GM18507 (cell line): Measurements from ENCODE around the gene GNG12.

Experiments
- DNase-seq: peaks from one replicate; pipeline ENCODE4 v3.0.0; 2011; ENCODE audit warnings: low read depth; ENCODE audit not compliant: insufficient read length; ENCODE audit errors: extremely low spot score
- FAIRE-seq: peaks from 2 replicates; lab custom pipeline; 2011; peaks lifted over from hg19 to GRCh38; lab: Jason Lieb, UNC

The GNG12 gene

DNA sequence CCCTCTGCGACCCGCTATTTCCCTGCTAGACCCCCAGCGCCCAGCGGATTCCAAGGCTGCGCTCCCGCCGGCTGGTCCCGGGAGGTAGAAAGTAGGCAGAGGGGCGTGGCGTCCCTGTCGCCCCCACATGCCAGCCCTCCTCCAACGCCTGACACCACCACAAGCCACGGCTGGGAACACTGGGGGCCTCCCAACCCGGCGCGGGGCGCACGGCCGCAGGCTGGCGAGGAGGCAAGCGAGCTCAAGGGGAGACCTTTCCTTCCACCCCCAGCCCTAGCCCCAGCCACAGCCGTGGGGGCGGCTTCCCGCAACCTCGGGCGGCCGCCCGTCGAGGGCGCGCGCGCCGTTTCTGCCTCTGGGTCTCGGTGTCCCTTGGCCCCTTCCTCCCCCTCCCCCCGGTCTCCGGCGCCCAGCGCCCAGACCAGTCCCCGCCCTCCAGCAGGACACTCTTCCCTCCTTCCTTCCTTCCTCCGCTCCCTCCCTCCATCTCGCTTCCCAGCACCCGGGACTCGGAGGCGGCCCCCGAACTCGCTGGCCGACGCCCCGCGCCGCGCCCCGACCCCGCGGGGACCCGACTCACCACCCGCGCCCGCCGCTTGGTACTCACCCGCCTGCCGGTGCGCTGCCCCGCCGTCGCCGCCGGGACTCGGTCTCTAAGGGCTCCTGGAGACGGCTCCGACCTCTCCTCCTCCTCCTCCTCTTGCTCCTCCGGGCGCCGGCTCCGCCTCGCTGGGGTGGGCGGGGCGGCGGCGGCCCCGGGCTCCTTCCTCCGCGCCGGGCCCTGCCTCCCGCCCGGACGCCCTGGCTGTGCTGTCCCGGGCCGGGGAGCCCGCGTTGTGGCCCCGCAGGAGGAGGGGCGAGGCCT, at the start of gene GNG12:
Gene GNG12, minus strand, starts transcription at position 731 of the 865 bp plus-strand sequence. CDS start 125,781 bp downstream, outside the sequence.
- FAIRE-seq (no peak), DNase-seq (no peak)

DNA sequence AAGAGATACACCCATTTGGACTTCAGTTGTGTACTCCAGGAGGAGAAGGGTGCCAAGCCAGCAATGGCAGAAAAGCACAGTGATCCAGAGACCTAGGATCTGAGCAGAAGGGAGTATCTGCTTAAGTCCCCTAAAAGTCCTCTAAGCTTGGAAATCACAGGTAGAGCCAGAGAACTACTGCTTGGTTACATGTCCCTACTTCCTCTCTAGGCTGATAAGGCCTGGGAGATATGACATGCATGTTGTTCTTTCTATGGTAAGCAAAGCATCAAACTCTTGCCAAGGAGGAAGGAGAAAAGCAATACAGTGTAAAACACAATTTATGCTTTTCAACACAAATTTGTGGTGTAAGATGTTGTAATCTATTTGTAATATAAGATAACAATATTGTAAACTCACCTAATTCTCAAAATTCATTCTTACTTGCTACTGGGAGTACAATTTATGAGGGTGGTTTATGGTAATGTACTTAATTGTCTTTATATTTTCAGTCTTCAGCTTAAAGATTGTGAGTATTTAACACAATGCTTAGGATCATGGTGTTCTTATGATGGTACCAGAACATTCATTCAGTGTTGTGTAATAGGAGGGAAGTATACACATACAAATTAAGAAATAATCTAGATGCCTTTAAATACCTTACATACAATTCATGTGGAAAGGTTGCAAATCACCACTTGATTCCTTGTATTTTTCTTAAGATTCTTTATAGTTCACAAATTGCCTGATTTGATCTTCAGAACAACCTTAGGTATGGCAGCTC, 49.1 kb upstream of the GNG12 start:
- no peak for FAIRE-seq

DNA sequence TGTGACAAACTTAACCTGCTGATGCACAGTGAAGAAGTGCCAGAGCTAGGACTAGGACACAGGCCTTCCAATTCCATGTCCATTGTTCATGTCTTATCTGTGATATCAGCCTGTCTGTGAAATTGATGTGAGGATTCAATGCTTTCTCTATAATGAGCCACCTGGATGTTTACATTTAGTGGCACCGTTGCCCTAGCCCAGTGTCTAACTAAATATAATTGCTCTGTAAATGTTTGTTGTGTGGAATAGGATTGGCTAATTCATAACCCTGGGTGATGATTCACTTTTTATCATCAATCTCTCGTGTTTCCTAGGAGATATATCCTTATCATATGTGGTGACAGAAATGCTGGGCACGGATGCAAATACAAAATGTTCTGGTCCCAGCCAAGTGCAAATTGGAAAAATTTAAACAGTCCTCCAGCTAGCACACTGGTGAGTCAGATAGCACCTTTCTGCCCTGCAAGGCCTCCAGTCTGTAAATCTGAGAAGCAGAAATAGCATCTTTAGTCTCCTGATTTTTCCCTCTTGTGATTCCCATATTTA, 46.9 kb upstream of the GNG12 start:
- no peak for FAIRE-seq
- DNase-seq, result no peak

More for the DNA sequence above, 49.1 kb upstream of the GNG12 start:
- DNase-seq, result no peak

DNA sequence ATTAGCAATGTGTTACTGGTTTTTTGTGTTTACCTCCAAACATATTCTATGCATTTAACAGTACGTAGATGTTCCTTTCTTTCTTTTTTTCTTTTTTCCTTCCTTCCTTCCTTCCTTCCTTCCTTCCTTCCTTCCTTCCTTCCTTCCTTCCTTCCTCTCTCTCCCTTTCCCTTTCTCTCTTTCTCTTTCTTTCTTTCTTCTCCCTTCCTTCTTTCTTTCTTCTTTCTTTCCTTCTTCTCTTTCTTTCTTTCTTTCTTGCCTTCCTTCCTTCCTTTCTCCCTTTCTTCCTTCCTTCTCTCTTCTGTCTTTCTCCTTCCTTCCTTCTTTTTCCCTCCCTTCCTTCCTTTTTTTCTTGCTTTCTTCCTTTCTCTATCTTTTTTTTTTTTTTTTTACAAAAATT, 46.2 kb upstream of the GNG12 start:
- DNase-seq (no peak), FAIRE-seq (no peak)

DNA sequence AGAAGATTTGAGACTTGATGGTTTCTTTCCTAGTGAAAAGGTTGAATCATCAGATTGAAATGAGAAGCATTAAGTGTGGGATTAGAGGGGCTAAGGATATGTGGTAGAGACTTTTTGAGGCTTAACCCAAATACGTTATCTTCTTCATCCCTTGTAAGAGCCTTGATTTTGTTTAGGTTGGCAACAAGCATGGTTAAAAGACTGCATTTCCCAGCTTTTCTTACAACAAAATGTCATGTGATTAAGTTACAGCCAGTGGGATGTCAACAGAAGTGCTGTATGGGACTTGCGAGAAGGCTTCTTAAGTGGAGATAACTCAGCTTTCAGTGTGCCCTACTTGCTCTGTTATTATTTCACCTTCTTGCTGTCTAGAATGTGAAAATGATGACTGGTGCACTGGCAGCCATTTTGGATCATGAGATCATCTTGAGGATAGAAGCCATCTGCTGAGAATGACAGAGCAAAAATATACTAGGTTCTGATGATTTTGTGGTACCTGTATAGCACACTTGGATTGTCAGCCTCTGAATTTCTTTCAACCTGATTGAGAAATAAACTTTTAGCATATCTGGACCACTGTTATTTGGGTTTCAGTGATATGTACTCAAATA, 41.3 kb upstream of the GNG12 start:
- no peak for DNase-seq
- FAIRE-seq, result no peak

DNA sequence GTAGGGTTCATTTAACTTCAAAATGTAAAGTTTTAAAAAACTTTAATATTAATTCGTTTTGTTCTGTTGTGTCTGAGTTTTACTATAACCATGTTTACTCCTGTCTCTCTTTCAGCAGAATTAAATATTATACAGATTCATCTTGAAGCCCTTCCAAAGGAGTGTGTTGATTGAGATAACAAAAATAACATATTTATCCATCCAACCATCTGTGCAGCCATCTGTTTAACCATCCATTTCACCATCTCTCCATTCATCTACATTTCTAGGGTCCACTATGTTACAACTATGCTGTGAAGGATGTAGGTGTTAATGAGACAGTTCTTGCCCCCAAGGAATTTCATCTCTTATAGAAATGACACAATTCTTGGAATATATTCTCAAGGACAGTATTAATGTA, 36.0 kb upstream of the GNG12 start:
- DNase-seq (no peak), FAIRE-seq (no peak)

DNA sequence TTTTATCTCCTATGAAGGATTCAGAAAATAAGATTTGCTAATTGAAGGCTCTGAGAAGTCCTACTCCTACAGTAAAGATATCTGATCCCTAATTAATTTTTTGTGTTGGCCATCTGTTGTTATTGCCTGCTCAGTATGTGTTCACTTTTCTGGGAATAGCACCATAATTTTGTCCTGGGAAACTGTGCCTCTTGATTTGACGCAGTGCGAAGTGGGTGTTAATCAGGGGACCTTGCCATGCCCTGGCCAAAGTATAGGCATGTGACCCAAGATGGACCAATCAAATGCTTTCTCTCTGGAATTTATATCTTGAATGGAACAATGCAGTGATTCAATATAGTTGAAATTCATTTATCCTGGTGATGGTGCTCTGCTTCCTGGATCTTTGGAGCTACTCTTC, 30.4 kb upstream of the GNG12 start:
- no peak for FAIRE-seq
- no peak for DNase-seq

DNA sequence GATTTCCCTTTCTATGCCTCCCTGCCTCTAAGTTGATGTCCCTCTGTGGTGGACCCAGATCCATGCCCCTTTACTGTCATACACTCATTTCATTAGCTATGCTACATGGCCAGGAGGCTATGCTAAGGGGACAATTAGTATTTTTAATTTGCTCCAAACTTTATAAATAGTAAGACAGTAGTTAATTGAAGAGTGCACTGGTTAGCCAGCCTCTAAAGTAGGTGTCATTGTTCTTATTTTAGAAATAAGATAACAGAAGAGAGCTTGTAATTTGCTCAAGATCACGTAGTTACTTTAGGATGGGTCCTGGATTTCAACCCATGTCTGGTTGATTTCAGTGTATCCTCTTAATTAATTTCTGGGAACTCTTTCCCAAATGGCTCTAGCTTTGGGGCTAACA, 29.4 kb upstream of the GNG12 start:
- FAIRE-seq (no peak), DNase-seq (no peak)

DNA sequence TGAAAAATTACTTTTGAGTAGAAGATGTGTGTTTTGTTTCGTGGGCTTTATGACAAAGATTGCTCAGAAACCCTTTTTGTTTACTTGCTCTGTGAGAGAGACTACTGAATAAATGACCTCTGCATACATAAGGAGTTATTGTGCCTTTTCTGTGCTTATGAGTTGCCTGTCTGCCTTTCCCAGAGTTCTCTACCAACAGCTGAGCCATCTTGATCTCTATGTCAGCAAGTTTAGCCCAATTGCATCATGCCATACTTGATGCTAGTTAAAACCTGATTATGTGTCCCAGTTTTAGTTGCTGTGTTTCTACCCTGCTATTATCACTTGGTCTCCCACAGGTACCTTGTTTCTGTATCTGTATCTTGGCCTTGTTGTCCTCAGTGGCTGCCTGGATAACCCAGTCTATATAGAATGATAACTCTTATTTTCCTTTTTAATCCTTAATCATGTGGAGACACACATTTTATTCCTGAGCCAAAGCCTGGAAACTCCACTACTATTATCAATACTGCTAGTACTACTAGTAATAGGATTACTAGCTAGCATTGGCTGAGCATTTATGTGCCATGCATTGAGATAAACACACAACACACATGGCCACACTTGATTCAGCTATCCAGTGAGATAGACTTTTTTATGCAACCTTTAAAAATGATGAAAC, 28.7 kb upstream of the GNG12 start:
- FAIRE-seq, result no peak

DNA sequence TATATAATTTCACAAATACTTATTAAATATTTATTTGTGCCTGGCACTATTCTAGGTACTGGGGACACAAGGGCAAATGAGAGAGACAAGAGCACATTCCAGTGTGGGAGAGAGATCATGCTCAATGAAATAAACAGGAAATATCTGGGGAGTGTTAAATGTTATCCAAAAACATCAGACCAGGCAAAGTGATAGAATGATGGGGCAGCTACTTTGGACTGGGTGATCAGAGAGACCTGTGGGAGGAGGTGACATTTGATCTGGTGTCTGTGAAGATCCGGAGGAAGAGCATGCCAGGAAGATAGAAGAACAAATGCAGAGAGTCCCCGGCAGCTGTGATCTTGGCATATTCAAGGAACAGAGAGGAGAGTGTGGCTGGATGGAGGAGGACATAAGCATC, 27.5 kb upstream of the GNG12 start:
- FAIRE-seq, result no peak
- DNase-seq, result no peak

More for the DNA sequence above, 28.7 kb upstream of the GNG12 start:
- DNase-seq, result no peak

DNA sequence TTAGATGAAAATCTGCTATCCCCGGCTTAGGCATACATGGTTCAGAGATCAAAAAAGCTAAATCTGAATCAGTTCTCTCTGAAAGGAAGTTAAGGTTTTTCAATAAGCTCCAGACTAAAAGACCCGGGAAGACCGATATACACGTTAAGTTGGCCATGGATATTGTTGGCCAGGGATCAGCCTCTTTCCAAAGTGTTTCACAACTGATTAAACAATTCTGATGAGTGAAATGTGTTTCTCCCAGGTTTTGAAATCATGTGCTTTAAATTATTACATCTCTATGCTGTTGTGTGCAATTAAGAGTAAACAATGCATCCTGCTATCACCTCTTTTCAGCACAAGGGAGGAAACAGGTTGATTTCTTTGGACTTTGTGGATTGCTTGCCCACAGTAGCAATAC, 23.7 kb upstream of the GNG12 start:
- no peak for FAIRE-seq
- DNase-seq, result no peak

DNA sequence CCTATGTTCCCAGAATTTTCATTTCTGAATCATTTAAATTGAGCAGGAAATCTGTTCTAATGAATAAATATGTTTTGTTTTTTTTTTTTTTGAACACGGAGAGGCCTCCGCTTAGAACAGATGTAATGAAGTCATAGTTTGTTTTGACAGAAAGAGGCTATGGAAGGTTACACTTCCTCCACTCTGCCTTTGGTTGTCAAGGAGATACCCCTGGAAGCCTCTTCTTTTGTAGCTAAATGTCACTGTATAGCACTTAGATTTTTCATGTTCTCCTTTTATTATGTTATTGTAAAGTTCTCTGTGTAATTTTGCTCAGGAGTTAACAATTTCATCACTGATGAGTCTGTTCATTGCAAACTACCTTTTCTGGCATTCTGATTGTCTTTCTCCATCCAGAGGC, 22.7 kb upstream of the GNG12 start:
- no peak for FAIRE-seq

DNA sequence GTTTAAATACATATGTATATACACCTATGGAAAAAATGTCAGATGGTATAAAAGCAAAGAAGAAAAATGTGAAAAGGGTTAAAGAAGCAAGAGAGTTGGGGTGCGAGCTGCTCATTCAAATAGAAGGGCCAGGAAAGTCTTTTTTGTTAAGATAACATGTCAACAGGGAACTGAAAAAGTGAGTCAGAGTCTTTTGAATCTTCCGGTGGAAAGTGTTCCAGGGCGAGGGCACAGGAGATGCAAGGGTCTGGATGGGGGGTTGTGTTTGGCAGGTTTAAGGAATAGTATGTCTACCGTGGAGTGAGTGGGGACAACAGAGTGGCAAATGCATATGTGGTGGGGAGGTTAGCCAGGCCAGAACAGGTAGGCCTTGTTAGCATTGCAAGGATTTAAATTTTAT, 22.2 kb upstream of the GNG12 start:
- DNase-seq, result no peak
- no peak for FAIRE-seq

More for the DNA sequence above, 22.7 kb upstream of the GNG12 start:
- DNase-seq, result no peak

DNA sequence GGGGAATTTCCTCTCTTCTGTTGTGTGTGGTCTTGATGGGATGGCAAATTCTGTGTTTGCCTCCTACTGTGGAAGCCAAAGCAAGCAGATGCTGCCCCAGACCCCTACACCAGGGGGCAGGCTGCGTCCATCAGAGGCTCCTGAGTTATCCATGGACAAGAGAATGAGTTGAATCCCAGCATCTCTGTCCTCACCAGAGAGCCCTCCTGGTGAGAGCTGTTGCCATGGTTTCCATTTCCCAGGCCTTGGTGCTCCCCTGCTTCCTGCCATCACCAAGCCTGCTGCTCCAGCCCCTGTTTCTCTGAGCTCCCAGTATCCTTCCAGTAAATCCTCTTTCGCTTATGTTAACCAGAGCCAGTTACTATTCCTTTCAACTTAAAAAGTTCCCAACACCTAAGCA, 20.4 kb upstream of the GNG12 start:
- DNase-seq (no peak), FAIRE-seq (no peak)

DNA sequence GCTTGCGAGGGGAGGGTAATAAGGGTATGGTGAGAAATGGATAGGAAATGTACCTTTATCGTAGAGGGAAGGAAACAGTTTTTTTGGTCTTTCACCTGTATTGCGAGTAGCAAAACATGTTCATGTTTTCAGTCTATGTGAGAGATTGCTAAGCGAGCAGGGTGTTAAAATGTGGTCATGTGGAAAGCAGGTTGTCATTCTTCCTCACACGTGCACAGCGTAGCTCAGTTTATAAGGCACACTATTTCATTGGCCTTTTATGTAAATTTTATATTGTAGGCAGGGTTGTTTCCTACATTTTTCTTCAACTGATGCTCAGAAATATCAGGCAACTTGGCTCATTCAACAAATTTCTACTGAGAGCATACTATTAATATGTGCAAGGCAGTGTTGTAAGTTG, 18.5 kb upstream of the GNG12 start:
- FAIRE-seq, result no peak
- DNase-seq, result no peak

DNA sequence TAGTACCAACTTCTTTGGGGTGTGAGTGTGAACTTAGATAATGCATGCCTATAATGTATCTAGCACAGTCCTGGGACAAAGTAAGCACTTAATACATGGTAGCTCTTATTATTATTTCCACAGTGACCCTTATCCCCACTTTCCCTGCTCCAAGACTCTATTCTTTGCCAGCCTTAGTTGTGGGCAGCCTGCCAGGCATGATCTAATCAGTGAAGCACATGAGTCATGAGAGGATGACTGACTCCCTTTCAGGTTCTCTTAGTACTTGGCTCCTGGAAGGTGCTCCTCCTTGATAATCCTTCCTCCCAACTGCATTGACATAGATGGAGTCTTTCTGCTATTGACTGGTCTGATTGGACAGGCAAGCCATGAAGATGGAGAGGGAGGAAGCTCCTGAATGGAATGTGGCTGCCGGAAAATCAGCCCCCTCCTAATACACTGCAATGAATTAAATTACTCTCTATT, 17.4 kb upstream of the GNG12 start:
- FAIRE-seq (no peak), DNase-seq (no peak)

DNA sequence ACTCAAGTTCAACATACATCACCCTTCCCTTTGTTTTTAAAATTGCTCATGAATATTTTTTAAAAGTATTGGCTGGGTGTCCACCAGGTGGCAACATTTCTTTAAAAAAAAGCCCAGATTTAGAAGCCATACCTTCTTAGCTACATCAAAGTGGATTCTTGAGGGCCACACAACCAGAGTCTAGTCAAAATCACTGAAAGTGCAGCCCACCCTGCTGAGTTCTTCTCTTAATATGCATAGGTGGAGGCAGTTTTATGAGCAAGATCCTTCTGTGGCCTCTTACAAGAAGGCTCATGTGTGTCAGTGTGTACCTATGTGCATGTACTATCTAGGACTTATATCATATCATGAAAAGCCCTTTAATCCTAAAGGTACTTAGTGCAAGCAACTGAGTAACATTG, 16.9 kb upstream of the GNG12 start:
- DNase-seq (no peak), FAIRE-seq (no peak)

DNA sequence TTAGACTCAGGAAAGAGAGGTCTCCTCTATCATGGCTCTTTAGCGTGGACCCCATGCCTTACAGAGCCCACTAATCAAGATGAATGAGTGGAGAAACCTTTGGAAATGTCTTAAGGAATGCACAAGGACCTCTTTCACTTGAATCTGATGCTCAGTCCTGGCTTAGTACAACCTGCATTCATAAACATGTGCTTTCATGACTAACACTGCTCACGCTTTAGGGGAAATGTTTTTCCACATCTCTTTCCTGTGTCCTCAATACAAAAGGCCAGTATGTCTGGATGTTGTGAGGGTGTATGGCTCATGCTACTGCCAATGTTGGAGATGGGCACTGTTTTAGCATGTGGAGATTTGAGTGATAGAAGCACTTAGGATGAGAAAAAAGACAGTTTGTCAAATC, 14.2 kb upstream of the GNG12 start:
- no peak for FAIRE-seq
- DNase-seq, result no peak

DNA sequence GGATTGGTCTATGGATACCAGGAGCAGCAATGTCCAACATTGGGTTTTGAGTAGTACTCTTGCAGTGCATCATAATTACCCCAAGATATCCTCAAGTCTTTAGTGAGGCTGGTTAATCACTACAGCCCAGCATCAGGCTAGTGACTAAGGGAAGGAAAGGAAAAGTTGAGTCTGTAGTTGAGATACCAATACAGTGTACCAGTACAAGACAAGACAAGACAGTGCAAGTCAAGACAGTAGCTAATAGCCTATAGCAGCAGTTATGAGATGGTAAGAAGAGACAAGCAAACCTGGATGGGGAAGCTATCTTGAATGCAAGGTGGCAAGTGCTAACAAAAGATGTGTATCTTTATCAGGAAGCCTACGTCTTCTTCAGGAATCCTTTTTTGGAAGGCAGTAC, 13.3 kb upstream of the GNG12 start:
- DNase-seq (no peak), FAIRE-seq (no peak)

DNA sequence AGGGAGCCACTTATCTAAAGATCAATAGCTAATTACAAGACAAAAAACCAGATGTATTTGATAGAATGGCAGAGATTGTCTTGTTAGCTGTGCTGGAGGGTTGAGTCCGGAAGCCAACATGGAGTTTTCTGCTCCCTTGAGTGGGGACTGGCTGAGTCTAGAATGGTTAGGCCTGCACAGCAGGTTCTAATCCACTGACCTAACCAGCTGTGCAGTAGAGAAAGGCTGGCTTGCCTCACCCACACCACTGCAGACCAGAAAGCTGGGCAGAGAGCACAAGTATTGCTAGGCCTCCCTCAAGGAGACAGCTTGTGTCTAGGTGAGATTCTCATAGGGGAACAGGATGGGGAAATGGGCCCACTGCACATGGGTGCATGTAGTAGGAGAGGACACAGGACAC, 11.7 kb upstream of the GNG12 start:
- DNase-seq (no peak), FAIRE-seq (no peak)
